K562 (cell line): ENCODE results near the gene MRPL30. TPM values are rescaled to one million over a fixed set of nuclear protein-coding genes. Genes with fewer than 3 reads are reported as not detected.

Source experiments
- DPF2 ChIP-seq: fragments of 450-650 bp; IDR thresholded peaks from 2 replicates; pipeline ENCODE4 v1.6.1; 2016
- E4F1 ChIP-seq: fragments of 250-450 bp; sonication (Bioruptor Pico); IDR thresholded peaks from 2 replicates; pipeline ENCODE4 v1.5.0; 2021; ENCODE audit warnings: mild to moderate bottlenecking, borderline replicate concordance
- MAFK ChIP-seq: IDR thresholded peaks from 2 replicates; pipeline ENCODE4 v1.6.1; 2011; ENCODE audit warnings: low read length, improper control_type of control experiment
- MBD2 ChIP-seq: sonication (generic); IDR thresholded peaks from 2 replicates; pipeline ENCODE4 v1.6.1; 2016; ENCODE audit warnings: low read depth, borderline replicate concordance
- PRDM10 ChIP-seq: fragments of 450-650 bp; IDR thresholded peaks from 2 replicates; pipeline ENCODE4 v1.6.1; 2018; ENCODE audit not compliant: partially characterized antibody
- REST ChIP-seq, 2 experiments: fragments of 450-650 bp; formaldehyde crosslinking in 1 of 2; IDR thresholded peaks; 2 replicates each; pipeline versions ENCODE4 v1.4.0 to v1.6.1; 2014 to 2020; ENCODE audit warnings: mild to moderate bottlenecking in 2 of 2, borderline replicate concordance in 1 of 2, low read depth in 1 of 2
- TCF3 ChIP-seq: sonication (generic); formaldehyde crosslinking; IDR thresholded peaks from 2 replicates; pipeline ENCODE4 v1.4.0; 2020; ENCODE audit warnings: mild to moderate bottlenecking, missing genetic modification reagents
- XRCC3 ChIP-seq: fragments of 450-650 bp; IDR thresholded peaks from 2 replicates; pipeline ENCODE4 v1.6.1; 2017; ENCODE audit warnings: mild to moderate bottlenecking, moderate library complexity
- YY1 ChIP-seq, 3 experiments: IDR thresholded peaks; 2 replicates each; pipeline ENCODE4 v1.6.1; 2011; ENCODE audit warnings: low read length in 2 of 3, mild to moderate bottlenecking in 2 of 3, moderate library complexity in 2 of 3, borderline replicate concordance in 1 of 3, control low read depth in 1 of 3, low read depth in 1 of 3; ENCODE audit not compliant: insufficient read depth in 3 of 3, insufficient replicate concordance in 2 of 3, control insufficient read depth in 1 of 3, insufficient read length in 1 of 3; ENCODE audit errors: extremely low read depth in 1 of 3
- ZBTB7A ChIP-seq: IDR thresholded peaks from 2 replicates; pipeline ENCODE4 v1.6.1; 2011; ENCODE audit warnings: low read depth, mild to moderate bottlenecking, low read length, moderate library complexity, borderline replicate concordance; ENCODE audit not compliant: control insufficient read depth
- ZFPM2 ChIP-seq: fragments of 250-450 bp; sonication (Bioruptor Pico); IDR thresholded peaks from 2 replicates; pipeline ENCODE4 v1.5.1; 2022; ENCODE audit warnings: mild to moderate bottlenecking
- ZNF121 ChIP-seq: sonication (generic); formaldehyde crosslinking; conservative IDR thresholded peaks from 2 replicates; pipeline ENCODE4 v1.8.0; 2022; ENCODE audit warnings: missing genetic modification reagents
- ZNF695 ChIP-seq: fragments of 450-650 bp; formaldehyde crosslinking; IDR thresholded peaks from 2 replicates; pipeline ENCODE4 v1.4.0; 2020; ENCODE audit warnings: mild to moderate bottlenecking, moderate library complexity
- polyA plus RNA-seq, 8 experiments: library from polyadenylated mRNA; depleted of rRNA in 4 of 8; stranded (reverse) in 5 of 8; unstranded in 3 of 8; fragments of >200 nt; fragmentation: Nextera tagmentation in 2 of 8; fragmentation: Illumina TruSeq in 1 of 8; extraction: Ambion mirVana in 2 of 8; extraction: Trizol in 1 of 8; gene quantifications; 2 replicates each; pipeline versions ENCODE4 v1.2.1 to v1.2.3, GENCODE V29; 2011 to 2014; ENCODE audit warnings: inconsistent platforms in 1 of 8, missing spikeins in 1 of 8
- total RNA-seq, 7 experiments: library from RNA; depleted of rRNA in 6 of 7; stranded (reverse); fragments of >200 nt in 6 of 7; fragmentation: Illumina TruSeq in 2 of 7; extraction: Trizol in 2 of 7; gene quantifications; 2 replicates each; pipeline versions ENCODE4 v1.2.1 to v1.2.3, GENCODE V29; 2011 to 2021; ENCODE audit warnings: low replicate concordance in 1 of 7

The MRPL30 gene
- total and polyA plus RNA-seq, 9 of the 15 experiments (the other 6 are each of a cell fraction or from before 2014, with no cell fraction given) = 63.3 to 130 (median 87.0) TPM

- TF ChIP-seq ZNF695 (CRISPR knock-in tag) (no peak), ZFPM2 (no peak), ZBTB7A (peak; percentile 31; the same call in 1 of the 2 replicates), ZNF121 (CRISPR knock-in tag) (no peak), MAFK (peak; percentile 47; the same call in 1 of the 2 replicates), MBD2 (no peak), E4F1 (CRISPR knock-in tag) (no peak), PRDM10 (peak; percentile 20), YY1 (IDR thresholded peaks at IDR 0.05; ENCODE audit: borderline replicate concordance in 1 of 3, control insufficient read depth in 1 of 3, extremely low read depth in 1 of 3, insufficient read depth in 3 of 3, insufficient read length in 1 of 3, insufficient replicate concordance in 2 of 3, low read depth in 1 of 3, low read length in 2 of 3) (peak in 1 of 3 experiments; percentile 23), DPF2 (peak; percentile 52; the same call in 1 of the 2 replicates), TCF3 (peak; percentile 19; the same call in 1 of the 2 replicates), XRCC3 (no peak), REST (IDR thresholded peaks at IDR 0.05; ENCODE audit: borderline replicate concordance) (no peak), REST (CRISPR knock-in tag; IDR thresholded peaks at IDR 0.05; ENCODE audit: low read depth) (no peak)
Observed at GRCh38 chr2:99238599-99238998, 57.6 kb downstream of the MRPL30 start (continued).
